ENCODE measurements around the gene USH1G.

DNA sequence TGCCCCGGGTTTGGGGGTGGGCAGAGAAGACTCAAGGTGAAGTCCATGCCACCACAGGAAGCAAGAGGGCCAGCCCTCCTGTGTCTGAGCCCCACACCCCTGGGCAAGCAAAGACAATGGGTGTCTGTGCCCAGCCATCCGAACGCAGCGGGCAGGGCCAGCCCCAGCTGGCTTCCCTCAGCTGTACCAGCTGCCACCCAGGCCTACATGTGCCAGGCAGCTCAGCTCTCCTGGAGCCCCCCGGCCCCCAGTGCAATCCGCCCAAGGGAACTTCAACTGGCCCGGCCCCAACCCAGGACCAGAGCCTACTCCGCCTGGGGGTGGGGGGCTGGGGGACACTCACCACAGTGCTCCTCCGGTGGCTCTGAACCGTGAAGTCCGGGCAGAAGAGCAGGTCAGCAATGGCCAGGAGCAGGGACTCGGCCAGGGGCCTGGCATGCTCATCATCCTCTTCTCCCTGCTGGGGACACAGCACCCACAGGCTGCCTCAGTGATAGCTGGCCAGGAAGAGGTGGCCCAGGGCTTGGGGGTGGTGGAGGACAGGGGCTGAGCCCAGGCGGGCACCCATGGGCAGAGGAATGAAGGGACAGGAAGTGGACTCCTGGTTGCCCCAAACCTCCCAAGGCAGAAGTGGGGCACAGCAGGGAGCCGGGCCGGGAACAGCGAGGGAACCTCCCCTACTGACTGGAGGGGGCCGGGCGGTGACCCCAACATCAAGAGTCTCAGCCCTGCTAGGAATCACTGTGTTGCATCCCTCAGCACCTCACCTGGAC is 39.8 kb upstream of the USH1G start:
- TF ChIP-seq POLR2AphosphoS5 (IDR thresholded peaks at IDR 0.05), result no peak
- TF ChIP-seq, protein P1, sequence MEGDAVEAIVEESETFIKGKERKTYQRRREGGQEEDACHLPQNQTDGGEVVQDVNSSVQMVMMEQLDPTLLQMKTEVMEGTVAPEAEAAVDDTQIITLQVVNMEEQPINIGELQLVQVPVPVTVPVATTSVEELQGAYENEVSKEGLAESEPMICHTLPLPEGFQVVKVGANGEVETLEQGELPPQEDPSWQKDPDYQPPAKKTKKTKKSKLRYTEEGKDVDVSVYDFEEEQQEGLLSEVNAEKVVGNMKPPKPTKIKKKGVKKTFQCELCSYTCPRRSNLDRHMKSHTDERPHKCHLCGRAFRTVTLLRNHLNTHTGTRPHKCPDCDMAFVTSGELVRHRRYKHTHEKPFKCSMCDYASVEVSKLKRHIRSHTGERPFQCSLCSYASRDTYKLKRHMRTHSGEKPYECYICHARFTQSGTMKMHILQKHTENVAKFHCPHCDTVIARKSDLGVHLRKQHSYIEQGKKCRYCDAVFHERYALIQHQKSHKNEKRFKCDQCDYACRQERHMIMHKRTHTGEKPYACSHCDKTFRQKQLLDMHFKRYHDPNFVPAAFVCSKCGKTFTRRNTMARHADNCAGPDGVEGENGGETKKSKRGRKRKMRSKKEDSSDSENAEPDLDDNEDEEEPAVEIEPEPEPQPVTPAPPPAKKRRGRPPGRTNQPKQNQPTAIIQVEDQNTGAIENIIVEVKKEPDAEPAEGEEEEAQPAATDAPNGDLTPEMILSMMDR (IDR thresholded peaks at IDR 0.05), result no peak
